MM.1S (cell line): ENCODE results near the gene PIK3R3.

Experiments
- DNase-seq: peaks from one replicate; pipeline ENCODE4 v3.0.0-alpha.2; 2015
- H2AFZ ChIP-seq: fragments of 300-600 bp; sonication (generic); 2 replicates; pipeline ENCODE4 v1.6.0; 2016; ENCODE audit warnings: antibody characterized with exemption, low read length
- H3F3A ChIP-seq: fragments of 300-600 bp; sonication (generic); 2 replicates; pipeline ENCODE4 v1.6.1; 2016; ENCODE audit warnings: mild to moderate bottlenecking, antibody characterized with exemption, low read length, moderate library complexity, mixed read lengths; ENCODE audit not compliant: insufficient read depth
- H3K27ac ChIP-seq: fragments of 300-600 bp; sonication (generic); 2 replicates; pipeline ENCODE4 v1.5.1; 2016; ENCODE audit warnings: mild to moderate bottlenecking, low read length
- H3K27me3 ChIP-seq: fragments of 300-600 bp; sonication (generic); replicated peaks from 2 replicates; pipeline ENCODE4 v1.6.0; 2016; ENCODE audit warnings: low read length; ENCODE audit not compliant: insufficient read depth
- H3K36me3 ChIP-seq: fragments of 300-600 bp; sonication (generic); replicated peaks from 2 replicates; pipeline ENCODE4 v1.6.1; 2016; ENCODE audit warnings: mild to moderate bottlenecking, low read length, mixed read lengths; ENCODE audit not compliant: insufficient read depth
- H3K4me1 ChIP-seq: fragments of 300-600 bp; sonication (generic); 2 replicates; pipeline ENCODE4 v1.6.1; 2016; ENCODE audit warnings: low read length, mixed read lengths
- H3K4me2 ChIP-seq: fragments of 300-600 bp; sonication (generic); 2 replicates; pipeline ENCODE4 v1.6.0; 2016; ENCODE audit warnings: low read depth, low read length
- H3K4me3 ChIP-seq: fragments of 300-600 bp; sonication (generic); 2 replicates; pipeline ENCODE4 v1.5.1; 2016; ENCODE audit warnings: low read length, mixed read lengths
- H3K79me2 ChIP-seq: fragments of 300-600 bp; sonication (generic); 2 replicates; pipeline ENCODE4 v1.6.1; 2016; ENCODE audit warnings: mixed run types, low read length, mixed read lengths
- H3K9ac ChIP-seq: fragments of 300-600 bp; sonication (generic); 2 replicates; pipeline ENCODE4 v1.6.1; 2016; ENCODE audit warnings: low read length, mixed read lengths
- H3K9me2 ChIP-seq: fragments of 300-600 bp; sonication (generic); replicated peaks from 2 replicates; pipeline ENCODE4 v1.6.1; 2016; ENCODE audit warnings: mild to moderate bottlenecking, low read length, mixed read lengths; ENCODE audit not compliant: insufficient read depth
- H3K9me3 ChIP-seq: fragments of 300-600 bp; sonication (generic); replicated peaks from 2 replicates; pipeline ENCODE4 v1.6.1; 2016; ENCODE audit warnings: mild to moderate bottlenecking, low read length, mixed read lengths; ENCODE audit not compliant: insufficient read depth
- H4K20me1 ChIP-seq: fragments of 300-600 bp; sonication (generic); 2 replicates; pipeline ENCODE4 v1.6.1; 2016; ENCODE audit warnings: mild to moderate bottlenecking, low read length, moderate library complexity, mixed read lengths; ENCODE audit not compliant: insufficient read depth
- EZH2 ChIP-seq: fragments of 300-600 bp; sonication (generic); optimal IDR thresholded peaks from 2 replicates; pipeline ENCODE3; 2017; ENCODE audit warnings: low read depth, mild to moderate bottlenecking, antibody characterized with exemption, low read length, mixed read lengths
- EZH2phosphoT487 ChIP-seq: fragments of 300-600 bp; sonication (generic); IDR thresholded peaks from 2 replicates; pipeline ENCODE4 v1.6.1; 2018; ENCODE audit warnings: antibody characterized with exemption, low read length
- TF ChIP-seq, protein P1 (sequence below): fragments of 300-600 bp; sonication (generic); IDR thresholded peaks from 2 replicates; pipeline ENCODE4 v1.5.1; 2016; ENCODE audit warnings: antibody characterized with exemption, low read length, mixed read lengths

PIK3R3 gene

GRCh38 chr1:46102769-46103476 lies 29.5 kb downstream of the PIK3R3 start:
- Histone ChIP-seq H2AFZ (no peak overlapping the region), H3K9ac (no peak overlapping the region), H4K20me1 (no peaks in the 10 kb centered on the region), H3K4me2 (no peak overlapping the region), H3K27ac (no peak overlapping the region), H3K79me2 (no peaks in the 10 kb centered on the region), H3K4me1 (no peaks in the 10 kb centered on the region), H3K9me3 (no peaks in the 10 kb centered on the region), H3K9me2 (no peaks in the 10 kb centered on the region), H3F3A (no peaks in the 10 kb centered on the region), H3K4me3 (no peak overlapping the region), H3K27me3 (no peaks in the 10 kb centered on the region), H3K36me3 (no peaks in the 10 kb centered on the region)
- no peak for TF ChIP-seq EZH2
- no peak for TF ChIP-seq EZH2phosphoT487
- TF ChIP-seq, protein P1, sequence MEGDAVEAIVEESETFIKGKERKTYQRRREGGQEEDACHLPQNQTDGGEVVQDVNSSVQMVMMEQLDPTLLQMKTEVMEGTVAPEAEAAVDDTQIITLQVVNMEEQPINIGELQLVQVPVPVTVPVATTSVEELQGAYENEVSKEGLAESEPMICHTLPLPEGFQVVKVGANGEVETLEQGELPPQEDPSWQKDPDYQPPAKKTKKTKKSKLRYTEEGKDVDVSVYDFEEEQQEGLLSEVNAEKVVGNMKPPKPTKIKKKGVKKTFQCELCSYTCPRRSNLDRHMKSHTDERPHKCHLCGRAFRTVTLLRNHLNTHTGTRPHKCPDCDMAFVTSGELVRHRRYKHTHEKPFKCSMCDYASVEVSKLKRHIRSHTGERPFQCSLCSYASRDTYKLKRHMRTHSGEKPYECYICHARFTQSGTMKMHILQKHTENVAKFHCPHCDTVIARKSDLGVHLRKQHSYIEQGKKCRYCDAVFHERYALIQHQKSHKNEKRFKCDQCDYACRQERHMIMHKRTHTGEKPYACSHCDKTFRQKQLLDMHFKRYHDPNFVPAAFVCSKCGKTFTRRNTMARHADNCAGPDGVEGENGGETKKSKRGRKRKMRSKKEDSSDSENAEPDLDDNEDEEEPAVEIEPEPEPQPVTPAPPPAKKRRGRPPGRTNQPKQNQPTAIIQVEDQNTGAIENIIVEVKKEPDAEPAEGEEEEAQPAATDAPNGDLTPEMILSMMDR, result no peak
- DNase-seq, result no peak

- Histone ChIP-seq H3K27ac (no peak overlapping the region), H3K27me3 (no peaks in the 10 kb centered on the region), H3K36me3 (no peaks in the 10 kb centered on the region), H3K4me1 (no peaks in the 10 kb centered on the region), H3K4me2 (no peak overlapping the region), H3K4me3 (no peak overlapping the region), H3K79me2 (no peaks in the 10 kb centered on the region), H3K9ac (no peak overlapping the region), H3K9me3 (no peaks in the 10 kb centered on the region), H4K20me1 (no peaks in the 10 kb centered on the region), H2AFZ (no peak overlapping the region), H3F3A (no peaks in the 10 kb centered on the region), H3K9me2 (no peaks in the 10 kb centered on the region)
- TF ChIP-seq, protein P1, result no peak
- no peak for TF ChIP-seq EZH2phosphoT487
- no peak for TF ChIP-seq EZH2
- DNase-seq, result no peak
Measured at GRCh38 chr1:46099215-46099614, 33.2 kb downstream of the PIK3R3 start.

- no peak overlapping the region for H2AFZ ChIP-seq
- no peaks in the 10 kb centered on the region for H4K20me1 ChIP-seq
- no peak overlapping the region for H3K4me3 ChIP-seq
- H3K4me2 ChIP-seq, result no peak overlapping the region
- no peak overlapping the region for H3K9ac ChIP-seq
- no peaks in the 10 kb centered on the region for H3K79me2 ChIP-seq
- no peaks in the 10 kb centered on the region for H3F3A ChIP-seq
- H3K9me2 ChIP-seq, result no peaks in the 10 kb centered on the region
- no peaks in the 10 kb centered on the region for H3K4me1 ChIP-seq
- no peak for DNase-seq
- H3K27ac ChIP-seq, result no peak overlapping the region
- no peaks in the 10 kb centered on the region for H3K36me3 ChIP-seq
- TF ChIP-seq EZH2phosphoT487, result no peak
- H3K27me3 ChIP-seq, result no peaks in the 10 kb centered on the region
- H3K9me3 ChIP-seq, result no peaks in the 10 kb centered on the region
Measured at GRCh38 chr1:46098027-46098712, 34.3 kb downstream of the PIK3R3 start.

DNA sequence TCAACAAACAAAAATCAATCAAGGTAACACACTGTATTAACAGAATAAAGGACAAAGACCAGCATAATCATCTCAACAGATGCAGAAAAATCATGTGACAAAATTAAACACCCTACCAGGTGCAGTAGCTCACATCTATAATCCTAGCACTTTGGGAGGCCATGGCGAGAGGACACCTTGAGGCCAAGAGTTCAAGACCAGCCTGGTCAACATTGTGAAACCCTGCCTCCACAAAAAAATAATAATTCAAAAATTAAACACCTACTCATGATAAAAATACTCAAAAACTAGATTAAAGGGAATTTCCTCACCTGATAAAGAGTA lies 35.3 kb downstream of the PIK3R3 start:
- H2AFZ ChIP-seq, result no peak overlapping the region
- TF ChIP-seq EZH2, result no peak
- TF ChIP-seq EZH2phosphoT487, result no peak
- TF ChIP-seq, protein P1, result no peak
- H3K4me1 ChIP-seq, result no peaks in the 10 kb centered on the region
- no peaks in the 10 kb centered on the region for H3K9me3 ChIP-seq
- H3K9ac ChIP-seq, result no peak overlapping the region
- no peaks in the 10 kb centered on the region for H3K27me3 ChIP-seq
- no peaks in the 10 kb centered on the region for H4K20me1 ChIP-seq
- H3K4me3 ChIP-seq, result no peak overlapping the region
- H3K4me2 ChIP-seq, result no peak overlapping the region
- H3K27ac ChIP-seq, result no peak overlapping the region
- no peaks in the 10 kb centered on the region for H3K36me3 ChIP-seq
- no peaks in the 10 kb centered on the region for H3F3A ChIP-seq
- H3K9me2 ChIP-seq, result no peaks in the 10 kb centered on the region
- DNase-seq, result no peak
- H3K79me2 ChIP-seq, result no peaks in the 10 kb centered on the region
